Aorta (tissue), 5 donors: Measurements from ENCODE around the gene RBM19. TPM values are rescaled to one million over a fixed set of nuclear protein-coding genes. Genes with fewer than 3 reads are reported as not detected.
"Not testable (repeated sequence)": the region's sequence is repeated elsewhere in the genome, so short reads cannot be mapped to it uniquely, and the experiment has no call there.

Source experiments
- ATAC-seq: fragments of 200-7000 bp; cut with Tn5 transposase; one replicate; pipeline ENCODE4 v1.9.1; 2022; ENCODE audit warnings: moderate library complexity; ENCODE audit not compliant: low FRiP score
- DNase-seq, 2 donors: peaks; one replicate each; pipeline ENCODE4 v3.0.0-alpha.2; 2020
- H3K27ac ChIP-seq, 2 donors: one replicate each; pipeline ENCODE4 v1.5.1; 2013; ENCODE audit warnings: low read length in 2 of 2, mild to moderate bottlenecking in 2 of 2, moderate library complexity in 2 of 2, control low read depth in 1 of 2, inconsistent platforms in 1 of 2, low read depth in 1 of 2
- H3K27me3 ChIP-seq, 2 donors: one replicate each; pipeline ENCODE4 v1.6.1; 2013; ENCODE audit warnings: control low read depth in 1 of 2, low read length in 1 of 2, mild to moderate bottlenecking in 1 of 2, moderate library complexity in 1 of 2; ENCODE audit not compliant: insufficient read depth in 2 of 2, control insufficient read depth in 1 of 2
- H3K36me3 ChIP-seq, 2 donors: one replicate each; pipeline ENCODE4 v1.6.1; 2013; ENCODE audit warnings: control low read depth in 1 of 2, low read length in 1 of 2, mild to moderate bottlenecking in 1 of 2; ENCODE audit not compliant: insufficient read depth in 2 of 2, control insufficient read depth in 1 of 2
- H3K4me1 ChIP-seq, 2 donors: one replicate each; pipeline ENCODE4 v1.6.1; 2013; ENCODE audit warnings: low read length in 2 of 2, control low read depth in 1 of 2, mild to moderate bottlenecking in 1 of 2, moderate library complexity in 1 of 2; ENCODE audit not compliant: insufficient read depth in 2 of 2, control insufficient read depth in 1 of 2
- H3K4me3 ChIP-seq, 2 donors: one replicate each; pipeline ENCODE4 v1.5.1; 2013; ENCODE audit warnings: low read length in 2 of 2, control low read depth in 1 of 2, mild to moderate bottlenecking in 1 of 2
- H3K9me3 ChIP-seq: one replicate; pipeline ENCODE4 v1.6.1; 2013; ENCODE audit warnings: mild to moderate bottlenecking, low read length; ENCODE audit not compliant: control insufficient read depth
- WGBS, 2 donors: extraction: QIAGEN DNeasy Blood & Tissue Kit; methylation state at CpG; one replicate each; pipeline ENCODE4 v1.1.7; 2013; 5-methylcytosine and 5-hydroxymethylcytosine counted together
- intact Hi-C, 2 donors: fragments of 100-400 bp; cut with DNase I; formaldehyde crosslinking; loops; one replicate each; pipeline versions ENCODE4 v1.14.2 to v1.15.0; 2022
- polyA plus RNA-seq, 2 donors: library from polyadenylated mRNA; stranded (reverse); fragments of 200-250 nt; gene quantifications; one replicate each; pipeline ENCODE4 v1.2.3, GENCODE V29; 2013
- total RNA-seq, 2 donors: library from RNA; stranded (reverse); fragmentation: NEBNext Ultra II Directional; extraction: Animal tissue kit (Norgen Biotek cat#: 25700); gene quantifications; one replicate each; pipeline ENCODE4 v1.2.1, GENCODE V29; 2021
- donor health status: healthy with polysubstance abuse.
- donor health status: Bipolar disorder and iron deficiency.
- donor health status: DM: no; HTN: no; CAD: no.
- donor health status: DM: no; HTN: no; CAD: no.
- donor health status: DM: yes; HTN: yes; CAD: no.

The RBM19 gene
- total and polyA plus RNA-seq, 4 donors, result 5.6 to 31.8 (median 26.0) TPM

GRCh38 chr12:113809462-113810220, 156.5 kb downstream of the RBM19 start:
- H3K9me3 ChIP-seq, H3K4me3 ChIP-seq, H3K27me3 ChIP-seq, ATAC-seq, intact Hi-C loops, H3K36me3 ChIP-seq, DNase-seq, H3K4me1 ChIP-seq, H3K27ac ChIP-seq: not testable (repeated sequence)
- 92 to 95% methylated on average over 17 of the region's 17 CpGs for WGBS, 2 donors

- Histone ChIP-seq H3K4me1 (no peaks in the 10 kb centered on the region), H3K4me3 (no peak overlapping the region), H3K9me3 (peaks cover 7% of the 10 kb centered on the region), H3K27me3 (no peaks in the 10 kb centered on the region), H3K36me3 (no peaks in the 10 kb centered on the region), H3K27ac (no peak overlapping the region)
- ATAC-seq (no peak), DNase-seq (no peak)
- 76 to 79% methylated on average over 19 of the region's 19 CpGs for WGBS, 2 donors
- intact Hi-C loops, result no loop called here
Observed at GRCh38 chr12:113808095-113808951, 157.8 kb downstream of the RBM19 start.

- peak in 1 of 2 donors; percentile 50 for DNase-seq
Observed at GRCh38 chr12:113805673-113806072, 160.5 kb downstream of the RBM19 start.

GRCh38 chr12:113804961-113805600, 161.0 kb downstream of the RBM19 start:
- peak; percentile 14 to 41 for DNase-seq
- intact Hi-C loops, result no loop called here
- no peaks in the 10 kb centered on the region for H3K27me3 ChIP-seq

More at GRCh38 chr12:113805673-113806072, 160.5 kb downstream of the RBM19 start:
- 88 to 95% methylated on average over 5 of the region's 5 CpGs for WGBS, 2 donors
- Histone ChIP-seq H3K27ac (no peak overlapping the region), H3K4me1 (no peaks in the 10 kb centered on the region), H3K27me3 (no peaks in the 10 kb centered on the region), H3K4me3 (no peak overlapping the region), H3K36me3 (no peaks in the 10 kb centered on the region), H3K9me3 (peaks cover 1% of the 10 kb centered on the region)
- intact Hi-C loops, result no loop called here
- no peak for ATAC-seq

GRCh38 chr12:113803759-113804140, 162.4 kb downstream of the RBM19 start:
- Histone ChIP-seq H3K9me3 (peaks cover 1% of the 10 kb centered on the region), H3K4me3 (no peak overlapping the region), H3K27ac (no peak overlapping the region), H3K27me3 (no peaks in the 10 kb centered on the region), H3K4me1 (no peaks in the 10 kb centered on the region), H3K36me3 (no peaks in the 10 kb centered on the region)
- WGBS, 2 donors, result 68 to 89% methylated on average over 3 of the region's 3 CpGs
- intact Hi-C loops, result no loop called here
- ATAC-seq (no peak), DNase-seq (no peak)

More at GRCh38 chr12:113804961-113805600, 161.0 kb downstream of the RBM19 start:
- H3K36me3 ChIP-seq, result no peaks in the 10 kb centered on the region
- 68 to 69% methylated on average over 16 of the region's 16 CpGs for WGBS, 2 donors
- H3K4me1 ChIP-seq, result no peaks in the 10 kb centered on the region
- no peak overlapping the region for H3K4me3 ChIP-seq
- H3K9me3 ChIP-seq, result peaks cover 1% of the 10 kb centered on the region
- ATAC-seq, result no peak
- H3K27ac ChIP-seq, result no peak overlapping the region

GRCh38 chr12:113802966-113803758, 163.0 kb downstream of the RBM19 start:
- Histone ChIP-seq H3K9me3 (peaks cover 1% of the 10 kb centered on the region), H3K27me3 (no peaks in the 10 kb centered on the region), H3K4me1 (no peaks in the 10 kb centered on the region), H3K36me3 (no peaks in the 10 kb centered on the region), H3K27ac (no peak overlapping the region), H3K4me3 (no peak overlapping the region)
- ATAC-seq, result no peak
- intact Hi-C loops, result no loop called here
- DNase-seq, result peak in 1 of 2 donors; percentile 45
- 66 to 71% methylated on average over 22 of the region's 22 CpGs for WGBS, 2 donors

GRCh38 chr12:113802000-113802749, 163.9 kb downstream of the RBM19 start:
- Histone ChIP-seq H3K4me1 (no peaks in the 10 kb centered on the region), H3K27me3 (no peaks in the 10 kb centered on the region), H3K9me3 (peaks cover 1% of the 10 kb centered on the region), H3K27ac (no peak overlapping the region), H3K4me3 (no peak overlapping the region), H3K36me3 (no peaks in the 10 kb centered on the region)
- DNase-seq (no peak), ATAC-seq (no peak)
- intact Hi-C loops, result no loop called here
- 84 to 85% methylated on average over 17 of the region's 17 CpGs for WGBS, 2 donors
